T-cell (primary cell): ENCODE data around the gene C1orf87. TPM values are rescaled to one million over a fixed set of nuclear protein-coding genes. Genes with fewer than 3 reads are reported as not detected.

Experiments
- ATAC-seq, 4 experiments: fragments of 200-7000 bp in 3 of 4; fragments of 150-1000 bp in 1 of 4; cut with Tn5 transposase; replicated peaks in 1 of 4; 1 replicate in 3 of 4; 2 replicates in 1 of 4; pipeline ENCODE4 v1.10.0; 2021; ENCODE audit warnings: moderate library complexity in 3 of 4, mild to moderate bottlenecking in 2 of 4, moderate number of reproducible peaks in 1 of 4
- CTCF ChIA-PET, 2 donors: fragments of 300-600 bp; sonication (Branson Sonifier 250); formaldehyde crosslinking; loops; one replicate each; lab custom pipeline; 2022; ENCODE audit warnings: antibody characterized with exemption in 2 of 2; lab: Charles Lee
- POLR2A ChIA-PET, 2 donors: fragments of 300-600 bp; sonication (Branson Sonifier 250); formaldehyde crosslinking; loops; one replicate each; lab custom pipeline; 2022; ENCODE audit warnings: antibody characterized with exemption in 2 of 2; lab: Charles Lee
- DNase-seq, 35 experiments: peaks; one replicate each; pipeline versions ENCODE4 v3.0.0 to v3.0.0-alpha.2; 2013 to 2023
- H3K27ac ChIP-seq: one replicate; pipeline ENCODE4 v1.5.1; 2013; ENCODE audit warnings: low read length
- H3K27me3 ChIP-seq, 2 experiments: replicated peaks in 1 of 2; 1 replicate in 1 of 2; 2 replicates in 1 of 2; pipeline versions ENCODE4 v1.6.1 to v1.7.0; 2013; ENCODE audit warnings: low read length in 1 of 2, mixed read lengths in 1 of 2; ENCODE audit not compliant: control insufficient read depth in 2 of 2, insufficient read depth in 2 of 2; ENCODE audit errors: extremely low read depth in 1 of 2
- H3K36me3 ChIP-seq, 2 donors: 1 replicate in 1 of 2; 2 replicates in 1 of 2; pipeline versions ENCODE4 v1.6.1 to v1.7.0; 2013; ENCODE audit warnings: low read length in 1 of 2; ENCODE audit not compliant: control insufficient read depth in 2 of 2, insufficient read depth in 1 of 2; ENCODE audit errors: extremely low read depth in 1 of 2
- H3K4me1 ChIP-seq, 2 experiments: 1 replicate in 1 of 2; 2 replicates in 1 of 2; pipeline versions ENCODE4 v1.6.1 to v1.7.0; 2013; ENCODE audit warnings: low read length in 2 of 2, mixed read lengths in 1 of 2; ENCODE audit not compliant: insufficient read depth in 2 of 2, control insufficient read depth in 1 of 2; ENCODE audit errors: extremely low read depth in 1 of 2
- H3K4me3 ChIP-seq, 2 donors: 1 replicate in 1 of 2; 2 replicates in 1 of 2; pipeline versions ENCODE4 v1.5.1 to v1.7.0; 2013; ENCODE audit warnings: mild to moderate bottlenecking in 2 of 2, low read length in 1 of 2, moderate library complexity in 1 of 2; ENCODE audit not compliant: control insufficient read depth in 1 of 2; ENCODE audit errors: extremely low read depth in 1 of 2
- H3K9me3 ChIP-seq: 2 replicates; pipeline ENCODE4 v1.7.0; 2013
- H3K27ac Mint-ChIP-seq, 2 donors: one replicate each; pipeline ENCODE4 v1.8.0; 2020 to 2021; ENCODE audit warnings: mild to moderate bottlenecking in 2 of 2, mixed read lengths in 2 of 2
- H3K27me3 Mint-ChIP-seq, 2 donors: one replicate each; pipeline ENCODE4 v1.8.0; 2021 to 2022; ENCODE audit warnings: mixed read lengths in 2 of 2
- H3K36me3 Mint-ChIP-seq: one replicate; pipeline ENCODE4 v1.8.0; 2021; ENCODE audit warnings: mixed read lengths
- H3K4me1 Mint-ChIP-seq, 3 donors: one replicate each; pipeline ENCODE4 v1.8.0; 2020 to 2022; ENCODE audit warnings: mixed read lengths in 3 of 3, mild to moderate bottlenecking in 1 of 3
- H3K4me3 Mint-ChIP-seq, 3 donors: one replicate each; pipeline ENCODE4 v1.8.0; 2020 to 2022; ENCODE audit warnings: mild to moderate bottlenecking in 3 of 3, mixed read lengths in 3 of 3, moderate library complexity in 3 of 3
- H3K9me3 Mint-ChIP-seq, 3 donors: one replicate each; pipeline ENCODE4 v1.8.0; 2020 to 2022; ENCODE audit warnings: mixed read lengths in 3 of 3
- WGBS: methylation state at CpG from one replicate; pipeline ENCODE4 v1.1.5; 2013; ENCODE audit warnings: missing lambda C conversion rate; ENCODE audit not compliant: insufficient coverage; 5-methylcytosine and 5-hydroxymethylcytosine counted together
- total RNA-seq, 35 experiments: library from RNA in 6 of 35; stranded (reverse) in 6 of 35; fragments of 120-200 nt in 1 of 35; gene quantifications; one replicate each; pipeline versions ENCODE4 v1.2.1 to v1.2.4 and lab custom pipeline; 2013 to 2026

Gene C1orf87
- total RNA-seq, 5 donors from 2014 or later (not counting 1 experiment from before 2014, with no cell fraction given), result not detected

DNA sequence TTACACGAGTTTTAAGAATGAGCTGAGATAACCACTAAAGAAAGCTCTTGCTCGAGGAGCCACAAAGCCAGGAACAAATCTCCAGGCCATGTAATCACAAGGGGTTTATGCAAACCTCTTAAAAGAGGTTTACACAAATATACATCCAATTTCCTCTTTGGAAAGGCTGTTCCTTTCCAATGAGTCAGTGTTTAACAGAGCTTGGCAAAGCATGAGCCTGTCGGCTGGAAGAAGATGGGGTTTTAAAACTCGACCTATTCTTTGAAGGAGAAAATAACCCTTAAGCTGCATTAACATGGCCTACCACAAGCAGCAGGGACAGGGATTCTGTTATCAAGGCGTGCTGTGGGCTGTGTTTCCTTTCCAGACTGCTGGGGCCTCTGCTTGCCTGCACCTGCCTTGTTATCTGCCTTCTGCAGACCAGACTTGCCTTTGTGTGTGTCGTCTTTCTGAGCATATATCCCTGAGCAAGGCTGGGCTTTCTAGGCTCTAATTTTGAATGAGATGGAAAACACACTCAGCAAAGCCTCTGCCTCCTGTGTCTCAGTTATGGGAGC lies 106.4 kb downstream of the C1orf87 start:
- Mint-ChIP-seq H3K4me1 (peaks cover 5 to 7% (median 6%) of the 10 kb centered on the region in 3 donors), H3K27ac (no peak overlapping the region), H3K36me3 (no peaks in the 10 kb centered on the region), H3K4me3 (no peak overlapping the region), H3K9me3 (no peaks in the 10 kb centered on the region), H3K27me3 (peaks cover 3 to 7% of the 10 kb centered on the region in 2 donors)
- no peak for ATAC-seq
- no peaks in the 10 kb centered on the region for H3K9me3 ChIP-seq
- H3K4me3 ChIP-seq, result no peak overlapping the region
- peaks cover 0 to 8% of the 10 kb centered on the region in 2 experiments for H3K27me3 ChIP-seq
- DNase-seq, result no peak
- no peaks in the 10 kb centered on the region for H3K36me3 ChIP-seq
- H3K27ac ChIP-seq, result no peak overlapping the region
- ChIA-PET POLR2A (interaction anchor here in 1 of 2 donors (0.8 kb wide), 1 partner anchor 1149 kb away, joined by 4 read pairs; no protein-coding TSS in a partner anchor), CTCF (interaction anchor here (0.8 to 1.0 kb wide), 2 partner anchors 8 to 9 kb away, joined by 3 read pairs; no protein-coding TSS in a partner anchor)
- WGBS, result 13% methylated on average over 3 of the region's 6 CpGs
- peaks cover 0 to 5% of the 10 kb centered on the region in 2 experiments for H3K4me1 ChIP-seq

DNA sequence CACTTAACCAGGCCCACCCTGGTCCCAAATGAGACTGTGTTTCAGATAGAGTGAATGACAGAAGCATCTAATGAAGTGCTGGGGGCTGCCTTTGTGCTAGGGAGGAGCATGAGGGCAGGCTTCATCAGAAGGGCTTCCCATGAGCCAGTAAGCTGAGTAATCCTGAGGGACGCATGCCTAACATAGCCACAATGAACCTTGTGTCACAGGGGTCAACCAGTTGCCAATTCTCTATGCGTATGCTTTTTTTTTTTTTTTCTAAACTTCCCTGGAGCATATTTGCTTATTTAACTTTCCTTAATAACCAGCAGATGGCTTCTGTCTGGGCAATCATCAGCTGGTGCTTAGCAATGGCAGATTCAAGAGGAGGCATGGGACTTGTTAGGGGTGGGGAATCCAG lies 121.5 kb downstream of the C1orf87 start:
- no peaks in the 10 kb centered on the region for H3K4me1 Mint-ChIP-seq
- WGBS, result 83% methylated on average over 1 of the region's 2 CpGs
- H3K36me3 Mint-ChIP-seq, result no peaks in the 10 kb centered on the region
- no peak overlapping the region for H3K4me3 Mint-ChIP-seq
- ChIA-PET CTCF (interaction anchor here in 1 of 2 donors (0.6 to 1.1 kb wide), 3 partner anchors 73 to 838 kb away, joined by 3 to 6 read pairs (median 4); no protein-coding TSS in a partner anchor), POLR2A (no interaction called here)
- Histone ChIP-seq H3K27me3 (no peaks in the 10 kb centered on the region), H3K4me1 (no peaks in the 10 kb centered on the region), H3K27ac (no peak overlapping the region), H3K4me3 (no peak overlapping the region), H3K36me3 (no peaks in the 10 kb centered on the region), H3K9me3 (no peaks in the 10 kb centered on the region)
- ATAC-seq (no peak), DNase-seq (no peak)
- no peak overlapping the region for H3K27ac Mint-ChIP-seq
- H3K9me3 Mint-ChIP-seq, result no peaks in the 10 kb centered on the region
- H3K27me3 Mint-ChIP-seq, result peaks cover 3 to 4% of the 10 kb centered on the region in 2 donors

DNA sequence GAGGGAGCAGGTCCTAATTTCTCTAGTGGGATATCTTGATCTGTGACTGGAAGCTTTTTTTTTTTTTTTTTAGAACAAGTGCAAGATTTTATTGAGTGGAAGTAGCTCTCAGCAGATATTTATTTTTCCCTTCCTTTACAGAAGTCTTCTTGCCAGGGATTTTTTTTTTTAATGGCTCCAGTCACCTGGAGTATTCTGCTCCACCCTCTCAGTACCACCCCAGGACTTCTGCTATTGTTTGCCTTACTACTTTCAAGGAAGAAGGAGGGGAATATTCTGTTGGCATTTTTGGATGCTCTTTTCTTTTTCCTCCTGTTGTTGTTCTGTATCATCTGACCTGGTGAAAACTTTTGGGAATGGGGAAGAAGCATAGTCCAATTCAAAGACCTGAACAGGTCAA lies 123.9 kb downstream of the C1orf87 start:
- ATAC-seq (no peak), DNase-seq (no peak)
- Mint-ChIP-seq H3K27ac (no peak overlapping the region), H3K27me3 (peaks cover 3 to 4% of the 10 kb centered on the region in 2 donors), H3K4me3 (no peak overlapping the region), H3K4me1 (no peaks in the 10 kb centered on the region), H3K36me3 (no peaks in the 10 kb centered on the region), H3K9me3 (no peaks in the 10 kb centered on the region)
- H3K27me3 ChIP-seq, result no peaks in the 10 kb centered on the region
- no peaks in the 10 kb centered on the region for H3K9me3 ChIP-seq
- CTCF ChIA-PET, result interaction anchor here (0.6 to 1.3 kb wide), 5 partner anchors 9 to 91 kb away, joined by 3 to 4 read pairs (median 3); no protein-coding TSS in a partner anchor
- H3K4me1 ChIP-seq, result no peaks in the 10 kb centered on the region
- no peak overlapping the region for H3K27ac ChIP-seq
- H3K4me3 ChIP-seq, result no peak overlapping the region
- POLR2A ChIA-PET, result interaction anchor here in 1 of 2 donors (0.6 kb wide), 1 partner anchor 503 kb away, joined by 4 read pairs; no protein-coding TSS in a partner anchor
- no peaks in the 10 kb centered on the region for H3K36me3 ChIP-seq

DNA sequence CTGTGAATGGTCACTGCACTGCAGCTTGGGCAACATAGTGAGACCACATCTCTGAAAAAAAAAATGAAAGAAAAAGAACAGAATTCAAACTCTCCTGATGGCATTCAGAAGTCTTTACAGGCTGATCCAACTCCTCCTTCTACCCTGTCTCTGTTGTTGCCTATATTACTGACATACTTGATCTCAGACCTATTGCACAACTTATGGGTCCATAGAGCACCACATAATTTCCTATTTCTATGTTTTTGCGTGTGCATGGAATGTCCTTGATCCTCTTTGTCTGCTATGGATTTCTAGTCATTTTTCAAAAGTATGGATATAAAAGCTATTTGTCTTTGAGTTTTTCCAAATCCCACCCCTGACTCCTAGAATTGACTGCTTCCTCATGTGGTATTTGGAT lies 124.6 kb downstream of the C1orf87 start:
- Mint-ChIP-seq H3K27ac (no peak overlapping the region), H3K27me3 (peaks cover 3 to 4% of the 10 kb centered on the region in 2 donors), H3K36me3 (no peaks in the 10 kb centered on the region), H3K9me3 (no peaks in the 10 kb centered on the region), H3K4me1 (no peaks in the 10 kb centered on the region), H3K4me3 (no peak overlapping the region)
- ChIA-PET CTCF (interaction anchor here (1.0 to 1.3 kb wide), 2 partner anchors 69 to 91 kb away, joined by 3 to 4 read pairs; no protein-coding TSS in a partner anchor), POLR2A (no interaction called here)
- WGBS, result no CpG with 5 or more reads among the region's 1 CpG
- Histone ChIP-seq H3K9me3 (no peaks in the 10 kb centered on the region), H3K27me3 (no peaks in the 10 kb centered on the region), H3K4me3 (no peak overlapping the region), H3K4me1 (no peaks in the 10 kb centered on the region), H3K36me3 (no peaks in the 10 kb centered on the region), H3K27ac (no peak overlapping the region)
- ATAC-seq (no peak), DNase-seq (no peak)

DNA sequence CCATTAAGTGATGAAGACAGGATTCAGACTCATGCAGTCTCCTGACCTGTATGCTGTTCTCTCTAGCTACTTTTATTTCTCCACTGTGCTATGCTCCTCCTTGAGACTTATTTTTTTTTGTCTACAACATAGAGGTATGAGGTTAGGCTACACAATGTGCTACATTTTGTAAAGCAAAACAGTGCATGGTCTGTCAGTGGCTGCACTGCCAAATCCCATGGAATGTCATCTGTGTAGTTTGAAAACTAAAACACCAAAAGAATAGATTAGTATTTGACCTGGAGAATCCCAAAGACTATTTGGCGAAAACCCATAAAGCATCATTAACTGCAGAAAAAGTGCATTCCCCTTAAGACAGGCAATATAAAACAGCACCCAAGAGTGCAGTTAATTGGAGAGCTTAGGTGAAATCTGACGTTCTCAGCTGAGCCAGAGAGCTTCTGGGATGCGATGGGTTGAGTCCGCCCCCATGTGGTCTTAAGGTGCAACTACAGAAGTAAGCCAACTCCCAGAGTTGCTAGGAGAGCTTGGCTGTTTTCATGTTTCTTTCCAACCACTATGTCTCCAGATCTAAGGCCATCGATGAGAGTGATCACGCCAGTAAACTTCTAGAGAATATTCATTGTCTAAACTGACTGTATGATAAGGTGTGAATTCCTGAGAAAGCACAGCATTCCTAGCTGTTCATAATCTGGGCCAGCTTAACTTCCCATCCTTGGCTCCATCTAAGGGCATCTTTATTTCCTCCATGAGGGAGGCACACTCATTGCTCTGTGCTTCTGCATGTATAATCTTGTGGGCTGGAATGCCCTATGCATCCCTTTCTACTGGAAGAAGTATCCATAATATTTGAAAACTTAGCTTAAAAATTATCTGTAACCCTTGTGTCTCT lies 126.3 kb downstream of the C1orf87 start:
- peaks cover 3 to 16% of the 10 kb centered on the region in 2 donors for H3K27me3 Mint-ChIP-seq
- POLR2A ChIA-PET, result no interaction called here
- H3K27me3 ChIP-seq, result no peaks in the 10 kb centered on the region
- 0% methylated on average over 2 of the region's 6 CpGs for WGBS
- no peaks in the 10 kb centered on the region for H3K36me3 ChIP-seq
- no peak overlapping the region for H3K27ac ChIP-seq
- H3K4me3 ChIP-seq, result no peak overlapping the region
- H3K4me1 ChIP-seq, result no peaks in the 10 kb centered on the region
- H3K36me3 Mint-ChIP-seq, result no peaks in the 10 kb centered on the region
- H3K27ac Mint-ChIP-seq, result no peak overlapping the region
- ATAC-seq, result peak; percentile 59 to 79 (median 74)
- H3K9me3 Mint-ChIP-seq, result no peaks in the 10 kb centered on the region
- no peak overlapping the region for H3K4me3 Mint-ChIP-seq
- DNase-seq, result peak in 31 of 35 experiments; percentile 8 to 76 (median 37)
- CTCF ChIA-PET, result interaction anchor here (0.5 to 2.4 kb wide), 21 partner anchors 19 to 1866 kb away, joined by 3 to 26 read pairs (median 5); partner anchors contain the start of gene CYP2J2 (in 1 of the 2)
- H3K4me1 Mint-ChIP-seq, result no peaks in the 10 kb centered on the region
- no peaks in the 10 kb centered on the region for H3K9me3 ChIP-seq

DNA sequence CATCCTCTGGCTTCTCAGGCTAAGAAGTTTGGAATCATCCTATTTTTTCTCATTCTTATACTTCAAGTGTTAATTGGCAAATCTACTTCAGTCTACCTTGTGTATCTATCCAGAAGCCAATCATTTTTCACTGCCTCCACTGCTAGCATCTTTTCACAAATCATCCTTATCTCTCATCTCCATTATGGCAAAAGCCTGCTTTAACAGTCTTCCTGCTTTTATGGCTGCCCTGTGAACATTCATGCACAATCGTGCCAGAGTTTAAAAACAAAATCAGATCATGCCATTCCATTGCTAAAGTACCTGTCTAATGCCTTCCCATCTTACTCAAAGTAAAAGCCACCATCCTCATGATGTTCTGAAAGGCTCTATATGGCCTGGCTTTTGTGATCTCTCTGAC lies 127.8 kb downstream of the C1orf87 start:
- DNase-seq (no peak), ATAC-seq (no peak)
- Histone ChIP-seq H3K27me3 (no peaks in the 10 kb centered on the region), H3K27ac (no peak overlapping the region), H3K4me1 (no peaks in the 10 kb centered on the region), H3K36me3 (no peaks in the 10 kb centered on the region), H3K4me3 (no peak overlapping the region), H3K9me3 (no peaks in the 10 kb centered on the region)
- H3K9me3 Mint-ChIP-seq, result no peaks in the 10 kb centered on the region
- H3K4me3 Mint-ChIP-seq, result no peak overlapping the region
- peaks cover 6 to 20% of the 10 kb centered on the region in 2 donors for H3K27me3 Mint-ChIP-seq
- 27% methylated on average over 1 of the region's 1 CpG for WGBS
- H3K4me1 Mint-ChIP-seq, result no peaks in the 10 kb centered on the region
- ChIA-PET POLR2A (no interaction called here), CTCF (interaction anchor here in 1 of 2 donors (2.4 kb wide), 1 partner anchor 66 kb away, joined by 26 read pairs; no protein-coding TSS in a partner anchor)
- no peaks in the 10 kb centered on the region for H3K36me3 Mint-ChIP-seq
- no peak overlapping the region for H3K27ac Mint-ChIP-seq
